K562 (cell line): ENCODE data around the gene AGPAT3. TPM values are rescaled to one million over a fixed set of nuclear protein-coding genes. Genes with fewer than 3 reads are reported as not detected.

Experiments used
- CHCHD3 ChIP-seq: fragments of 250-450 bp; sonication (Bioruptor Pico); IDR thresholded peaks from 2 replicates; pipeline ENCODE4 v2.1.2; 2022; ENCODE audit warnings: mild to moderate bottlenecking
- CREB1 ChIP-seq, 2 experiments: sonication (generic) in 1 of 2; formaldehyde crosslinking in 1 of 2; IDR thresholded peaks; 2 replicates each; pipeline versions ENCODE4 v1.6.1 to v1.8.0; 2012 to 2022; ENCODE audit warnings: inconsistent platforms in 1 of 2, mild to moderate bottlenecking in 1 of 2, missing genetic modification reagents in 1 of 2, moderate library complexity in 1 of 2
- ELK1 ChIP-seq: sonication (generic); formaldehyde crosslinking; IDR thresholded peaks from 2 replicates; pipeline ENCODE4 v1.8.1; 2022; ENCODE audit warnings: missing genetic modification reagents
- HES1 ChIP-seq: fragments of 450-650 bp; IDR thresholded peaks from 2 replicates; pipeline ENCODE4 v1.6.1; 2016; ENCODE audit warnings: low read depth, mild to moderate bottlenecking, moderate library complexity
- HIVEP1 ChIP-seq: fragments of 250-450 bp; sonication (Bioruptor Pico); IDR thresholded peaks from 2 replicates; pipeline ENCODE4 v1.4.0; 2020; ENCODE audit warnings: mild to moderate bottlenecking
- HMG20B ChIP-seq: fragments of 250-450 bp; sonication (Bioruptor Pico); IDR thresholded peaks from 2 replicates; pipeline ENCODE4 v1.5.0; 2021; ENCODE audit warnings: mild to moderate bottlenecking
- MTA2 ChIP-seq: fragments of 450-650 bp; IDR thresholded peaks from 2 replicates; pipeline ENCODE4 v1.6.1; 2016; ENCODE audit warnings: low read depth
- NFIC ChIP-seq: fragments of 450-650 bp; IDR thresholded peaks from 2 replicates; pipeline ENCODE4 v1.6.1; 2017; ENCODE audit warnings: mild to moderate bottlenecking, inconsistent platforms
- NR2C1 ChIP-seq, 2 experiments: fragments of 450-650 bp; IDR thresholded peaks; 2 replicates each; pipeline ENCODE4 v1.6.1; 2017; ENCODE audit warnings: mild to moderate bottlenecking in 2 of 2, antibody characterized with exemption in 1 of 2, inconsistent platforms in 1 of 2, missing compliant biosample characterization in 1 of 2, missing genetic modification characterization in 1 of 2
- RBBP5 ChIP-seq: fragments of 200-600 bp; sonication (generic); IDR thresholded peaks from 2 replicates; pipeline ENCODE4 v1.6.1; 2012; ENCODE audit warnings: borderline replicate concordance, mild to moderate bottlenecking, low read length, control low read depth, inconsistent platforms; ENCODE audit not compliant: insufficient read depth, poor library complexity, severe bottlenecking
- RBM22 ChIP-seq: fragments of 200-400 bp; formaldehyde crosslinking; IDR thresholded peaks from 2 replicates; pipeline ENCODE4 v1.6.1; 2018; ENCODE audit warnings: low read length, low read depth; ENCODE audit not compliant: poor library complexity, severe bottlenecking
- RFX1 ChIP-seq: fragments of 450-650 bp; IDR thresholded peaks from 2 replicates; pipeline ENCODE4 v1.6.1; 2016; ENCODE audit warnings: mild to moderate bottlenecking, moderate library complexity
- SFPQ ChIP-seq: fragments of 200-400 bp; formaldehyde crosslinking; IDR thresholded peaks from 2 replicates; pipeline ENCODE4 v1.6.1; 2017; ENCODE audit warnings: mild to moderate bottlenecking, low read depth, low read length, moderate library complexity
- TCF7L2 ChIP-seq: fragments of 150-350 bp; IDR thresholded peaks from 2 replicates; pipeline ENCODE4 v1.6.1; 2016; ENCODE audit warnings: low read depth, mild to moderate bottlenecking, low read length, moderate library complexity
- ZBTB43 ChIP-seq: sonication (generic); formaldehyde crosslinking; IDR thresholded peaks from 2 replicates; pipeline ENCODE4 v1.8.0; 2023; ENCODE audit warnings: mild to moderate bottlenecking, missing genetic modification reagents
- ZNF124 ChIP-seq: sonication (generic); formaldehyde crosslinking; IDR thresholded peaks from 2 replicates; pipeline ENCODE4 v1.8.1; 2022; ENCODE audit warnings: missing genetic modification reagents
- ZNF274 ChIP-seq: IDR thresholded peaks from 2 replicates; pipeline ENCODE4 v1.6.1; 2011; ENCODE audit warnings: low read depth, mild to moderate bottlenecking, low read length, moderate library complexity, borderline replicate concordance
- ZNF316 ChIP-seq: fragments of 450-650 bp; IDR thresholded peaks from 2 replicates; pipeline ENCODE4 v1.6.1; 2016
- ZNF586 ChIP-seq: fragments of 450-650 bp; formaldehyde crosslinking; conservative IDR thresholded peaks from 2 replicates; pipeline ENCODE4 v1.4.0; 2020; ENCODE audit warnings: mild to moderate bottlenecking, moderate library complexity
- ZNF639 ChIP-seq, 2 experiments: fragments of 200-800 bp in 1 of 2; sonication (Bioruptor generic) in 1 of 2; sonication (generic) in 1 of 2; formaldehyde crosslinking in 1 of 2; IDR thresholded peaks in 1 of 2; conservative IDR thresholded peaks in 1 of 2; 2 replicates each; pipeline versions ENCODE4 v1.5.0 to v1.6.1; 2016 to 2020; ENCODE audit warnings: missing compliant biosample characterization in 1 of 2, missing genetic modification characterization in 1 of 2, missing genetic modification reagents in 1 of 2
- polyA plus RNA-seq, 8 experiments: library from polyadenylated mRNA; depleted of rRNA in 4 of 8; stranded (reverse) in 5 of 8; unstranded in 3 of 8; fragments of >200 nt; fragmentation: Nextera tagmentation in 2 of 8; fragmentation: Illumina TruSeq in 1 of 8; extraction: Ambion mirVana in 2 of 8; extraction: Trizol in 1 of 8; gene quantifications; 2 replicates each; pipeline versions ENCODE4 v1.2.1 to v1.2.3, GENCODE V29; 2011 to 2014; ENCODE audit warnings: inconsistent platforms in 1 of 8, missing spikeins in 1 of 8
- total RNA-seq, 7 experiments: library from RNA; depleted of rRNA in 6 of 7; stranded (reverse); fragments of >200 nt in 6 of 7; fragmentation: Illumina TruSeq in 2 of 7; extraction: Trizol in 2 of 7; gene quantifications; 2 replicates each; pipeline versions ENCODE4 v1.2.1 to v1.2.3, GENCODE V29; 2011 to 2021; ENCODE audit warnings: low replicate concordance in 1 of 7

Gene AGPAT3
- total and polyA plus RNA-seq, 9 of the 15 experiments (the other 6 are each of a cell fraction or from before 2014, with no cell fraction given): 1.5 to 88.4 (median 35.7) TPM

- TF ChIP-seq ELK1 (CRISPR knock-in tag): no peak
- no peak for TF ChIP-seq ZBTB43 (CRISPR knock-in tag)
- TF ChIP-seq HIVEP1 (CRISPR knock-in tag): no peak
- TF ChIP-seq NR2C1 (IDR thresholded peaks at IDR 0.05): no peak
- TF ChIP-seq NR2C1 (tag; IDR thresholded peaks at IDR 0.05): no peak
- TF ChIP-seq ZNF586 (CRISPR knock-in tag): no peak
- TF ChIP-seq RBM22: peak; percentile 57
- TF ChIP-seq SFPQ: no peak
- peak; percentile 58; the same call in 1 of the 2 replicates for TF ChIP-seq CHCHD3 (CRISPR knock-in tag)
- TF ChIP-seq HES1: peak; percentile 71
- TF ChIP-seq TCF7L2: no peak
- peak; percentile 24; the same call in 1 of the 2 replicates for TF ChIP-seq NFIC
- no peak for TF ChIP-seq HMG20B
- no peak for TF ChIP-seq RFX1
- TF ChIP-seq RBBP5: peak; percentile 100
- TF ChIP-seq CREB1 (IDR thresholded peaks at IDR 0.05): peak; percentile 94
- TF ChIP-seq CREB1 (CRISPR knock-in tag; IDR thresholded peaks at IDR 0.05): peak; percentile 92
- TF ChIP-seq ZNF639 (CRISPR knock-in tag; conservative IDR thresholded peaks at IDR 0.05 in 1 of 2, IDR thresholded peaks at IDR 0.05 in 1 of 2): peak in 1 of 2 experiments; percentile 99; a peak in 2 of 4 replicates
- TF ChIP-seq ZNF124: no peak
- TF ChIP-seq ZNF274: no peak
- TF ChIP-seq ZNF316: no peak
- TF ChIP-seq MTA2: no peak
Measured at GRCh38 chr21:44011579-44012473, 146.8 kb downstream of the AGPAT3 start, which contains the start of gene TRAPPC10 (continued).
